ENCODE measurements around the gene SLIT3.
"Not testable (repeated sequence)": the region's sequence is repeated elsewhere in the genome, so short reads cannot be mapped to it uniquely, and the experiment has no call there.

Gene SLIT3

DNA sequence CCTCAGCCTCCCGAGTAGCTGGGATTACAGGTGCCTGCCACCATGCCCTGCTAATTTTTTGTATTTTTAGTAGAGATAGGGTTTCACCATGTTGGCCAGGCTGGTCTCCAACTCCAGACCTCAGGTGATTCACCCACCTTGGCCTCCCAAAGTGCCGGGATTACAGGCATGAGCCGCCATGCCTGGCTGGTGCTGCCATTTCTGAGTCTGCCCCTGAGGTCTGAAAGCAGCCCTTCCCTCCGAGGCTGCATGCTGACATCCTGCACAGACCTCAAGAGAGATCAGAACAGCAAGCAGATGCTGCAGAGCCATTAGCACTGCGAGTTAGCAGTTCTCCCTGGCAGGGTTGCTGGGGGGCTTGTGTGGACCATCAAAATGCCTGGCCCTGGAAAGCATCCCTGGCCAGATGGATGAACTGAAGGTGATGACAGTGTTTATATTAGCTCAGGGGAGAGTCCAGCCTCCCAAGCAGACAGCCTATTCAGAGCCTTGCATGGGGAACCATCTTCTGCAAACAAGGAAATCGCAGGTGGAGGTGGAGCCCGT, 545.3 kb downstream of the SLIT3 start:
- DNase-seq: no peak

GRCh38 chr5:168753691-168754254, 547.2 kb downstream of the SLIT3 start:
- no peak for DNase-seq

DNA sequence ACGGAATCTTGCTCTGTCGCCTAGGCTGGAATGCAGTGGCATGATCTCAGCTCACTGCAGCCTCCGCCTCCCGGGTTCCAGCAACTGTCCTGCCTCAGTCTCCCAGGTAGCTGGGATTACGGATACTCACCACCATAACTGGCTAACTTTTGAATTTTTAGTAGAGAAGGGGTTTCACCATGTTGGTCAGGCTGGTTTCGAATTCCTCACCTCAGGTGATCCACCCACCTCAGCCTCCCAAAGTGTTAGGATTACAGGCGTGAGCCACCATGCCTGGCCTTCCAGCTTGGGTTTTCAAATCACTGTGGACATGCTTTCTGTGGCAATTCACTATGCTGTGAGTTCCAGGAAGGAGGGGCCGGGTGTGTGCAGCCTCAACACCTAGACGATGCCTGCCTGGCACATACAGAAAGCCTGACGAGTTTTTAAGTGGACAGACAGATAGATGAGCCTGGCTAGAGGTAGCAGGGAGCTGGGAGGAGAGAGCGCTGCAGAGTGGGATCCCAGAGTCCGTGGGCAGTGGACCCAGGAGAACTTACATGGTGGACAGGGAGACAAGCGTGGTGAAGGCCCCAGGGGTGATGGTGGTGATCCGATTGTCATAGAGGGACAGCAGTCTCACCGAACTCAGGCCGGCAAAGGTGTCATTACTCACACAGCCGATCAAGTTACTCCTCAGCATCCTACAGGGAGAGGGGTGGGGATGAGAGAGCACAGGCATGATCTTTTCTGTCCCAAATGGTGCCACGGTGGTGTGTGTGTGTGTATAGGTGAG, 548.3 kb downstream of the SLIT3 start:
- DNase-seq: no peak

DNA sequence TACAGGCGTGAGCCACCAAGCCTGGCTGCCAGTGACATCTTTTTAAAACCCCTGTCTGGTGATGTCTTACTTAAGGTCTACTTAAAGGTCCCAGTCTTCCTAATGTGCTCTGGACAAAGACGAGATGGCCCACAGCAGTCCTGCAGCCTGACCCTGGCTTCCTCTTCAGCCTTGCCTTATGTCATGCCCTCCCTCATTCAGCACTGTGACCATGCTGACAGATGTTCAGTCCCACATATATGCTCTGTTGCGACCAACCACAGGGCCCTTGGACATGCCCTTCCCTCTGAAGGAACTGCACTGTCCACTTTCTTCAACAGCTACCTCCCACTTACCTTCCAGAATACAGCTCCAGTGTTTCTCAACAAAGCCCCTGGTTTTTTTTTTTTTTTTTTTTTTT, 548.9 kb downstream of the SLIT3 start:
- no peak for DNase-seq

- no peak for DNase-seq
Observed at GRCh38 chr5:168750926-168751325, 550.0 kb downstream of the SLIT3 start.

GRCh38 chr5:168749391-168750100, 551.4 kb downstream of the SLIT3 start:
- DNase-seq: no peak

- DNase-seq: peak; percentile 18
Observed at GRCh38 chr5:168747987-168748777, 552.8 kb downstream of the SLIT3 start.

- DNase-seq: no peak
Observed at GRCh38 chr5:168746893-168747640, 553.9 kb downstream of the SLIT3 start.

GRCh38 chr5:168746126-168746892, 554.6 kb downstream of the SLIT3 start:
- not testable (repeated sequence) for DNase-seq

DNA sequence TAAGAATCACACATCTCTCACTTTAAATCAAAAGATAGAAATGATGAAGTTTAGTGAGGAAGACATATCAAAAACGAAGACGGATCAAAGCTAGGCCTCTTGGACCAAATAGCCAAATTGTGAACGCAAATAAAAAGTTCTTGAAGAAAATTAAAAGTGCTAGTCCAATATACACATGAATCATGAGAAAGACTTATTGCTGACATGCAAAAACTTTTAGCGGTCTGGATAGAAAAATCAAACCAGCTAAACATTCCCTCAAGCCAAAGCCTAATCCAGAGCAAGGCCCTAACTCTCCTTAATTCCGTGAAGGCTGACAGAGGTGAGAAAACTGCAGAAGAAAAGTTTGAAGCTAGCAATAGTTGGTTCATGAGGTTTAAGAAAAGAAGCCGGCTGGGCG, 557.3 kb downstream of the SLIT3 start:
- no peak for DNase-seq

DNA sequence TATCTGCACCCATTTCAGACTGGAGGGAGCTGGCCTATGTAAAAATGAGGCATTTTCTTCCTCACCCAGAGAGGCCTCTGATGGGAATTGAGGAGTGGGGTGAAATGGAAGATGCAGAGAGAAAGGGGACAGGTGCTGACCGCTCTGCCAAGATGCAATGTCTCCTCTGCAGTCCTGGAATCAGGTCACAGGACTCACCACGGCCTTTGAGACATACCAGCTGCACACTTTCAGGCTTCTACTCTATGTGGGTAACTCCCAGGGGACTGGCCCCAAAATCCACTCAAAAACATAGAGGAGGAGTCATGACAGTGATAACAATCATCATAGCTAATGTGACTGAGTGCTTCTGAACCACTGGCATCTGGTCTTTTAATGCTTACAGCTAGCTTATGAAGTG, 558.6 kb downstream of the SLIT3 start:
- not testable (repeated sequence) for DNase-seq

DNA sequence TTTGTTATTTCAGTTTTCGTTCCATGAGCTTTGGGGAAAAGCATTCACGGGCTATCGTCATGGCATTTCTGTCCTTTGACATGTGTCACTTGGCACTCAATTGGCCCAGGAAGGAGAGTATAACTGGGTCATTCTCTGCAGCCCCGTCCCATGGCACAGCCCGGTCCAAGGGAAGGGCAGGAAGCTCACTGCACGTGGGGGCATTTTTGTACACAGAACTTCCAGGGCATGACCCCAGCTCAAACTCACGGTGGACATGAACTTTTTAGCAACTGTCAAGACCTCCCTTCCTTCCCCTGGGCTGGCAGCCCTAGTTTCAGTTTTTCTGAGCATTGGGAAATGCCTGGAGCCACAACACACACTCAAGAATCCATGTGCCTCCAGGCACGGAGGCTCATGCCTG, 560.1 kb downstream of the SLIT3 start:
- DNase-seq: no peak

- DNase-seq: no peak
Observed at GRCh38 chr5:168740092-168740800, 560.7 kb downstream of the SLIT3 start.

DNA sequence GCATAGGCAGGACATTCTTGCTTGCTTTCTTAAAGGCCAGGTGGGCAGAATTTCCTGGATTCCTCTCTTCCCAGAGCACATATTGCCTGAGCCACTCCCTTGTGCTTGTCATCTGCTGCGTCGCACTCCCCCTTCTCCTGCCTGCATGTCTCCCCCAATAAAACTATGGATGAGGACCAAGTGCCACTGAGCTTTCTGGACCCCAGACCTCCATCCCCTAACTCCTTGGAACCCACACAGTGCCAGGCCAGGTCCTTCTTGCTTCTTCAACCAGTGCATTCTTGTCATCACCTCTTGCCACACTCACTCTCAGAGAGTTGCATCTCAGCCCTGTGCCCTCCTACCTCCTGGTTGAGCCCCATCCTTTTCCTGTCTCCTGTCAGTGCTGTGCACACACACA, 563.9 kb downstream of the SLIT3 start:
- DNase-seq: no peak

DNA sequence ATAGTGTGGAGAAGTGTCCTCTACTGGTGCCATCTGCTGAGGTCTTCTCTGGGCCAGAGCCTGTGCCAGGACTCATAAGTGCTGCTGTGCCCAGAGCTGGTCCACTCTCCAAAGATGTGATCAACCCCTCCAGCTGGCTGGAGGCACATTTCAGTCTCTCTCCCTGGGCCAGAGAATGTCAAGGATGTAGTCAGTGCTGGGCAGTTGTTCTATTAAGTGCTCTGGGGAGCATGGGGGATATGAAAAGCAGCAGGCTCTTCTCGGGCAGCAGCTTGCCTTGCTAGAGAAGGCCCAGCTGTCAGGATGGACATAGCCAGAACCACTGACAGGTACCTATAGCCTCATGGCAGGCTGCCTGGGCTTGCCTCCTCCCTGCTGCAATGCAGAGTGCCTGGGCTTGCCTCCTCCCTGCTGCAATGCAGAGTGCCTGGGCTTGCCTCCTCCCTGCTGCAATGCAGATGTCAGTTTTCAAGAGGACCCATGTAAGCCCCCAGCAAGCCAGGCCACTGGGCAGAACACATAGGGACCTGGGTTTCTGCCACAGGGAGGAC, 564.6 kb downstream of the SLIT3 start:
- DNase-seq: no peak

DNA sequence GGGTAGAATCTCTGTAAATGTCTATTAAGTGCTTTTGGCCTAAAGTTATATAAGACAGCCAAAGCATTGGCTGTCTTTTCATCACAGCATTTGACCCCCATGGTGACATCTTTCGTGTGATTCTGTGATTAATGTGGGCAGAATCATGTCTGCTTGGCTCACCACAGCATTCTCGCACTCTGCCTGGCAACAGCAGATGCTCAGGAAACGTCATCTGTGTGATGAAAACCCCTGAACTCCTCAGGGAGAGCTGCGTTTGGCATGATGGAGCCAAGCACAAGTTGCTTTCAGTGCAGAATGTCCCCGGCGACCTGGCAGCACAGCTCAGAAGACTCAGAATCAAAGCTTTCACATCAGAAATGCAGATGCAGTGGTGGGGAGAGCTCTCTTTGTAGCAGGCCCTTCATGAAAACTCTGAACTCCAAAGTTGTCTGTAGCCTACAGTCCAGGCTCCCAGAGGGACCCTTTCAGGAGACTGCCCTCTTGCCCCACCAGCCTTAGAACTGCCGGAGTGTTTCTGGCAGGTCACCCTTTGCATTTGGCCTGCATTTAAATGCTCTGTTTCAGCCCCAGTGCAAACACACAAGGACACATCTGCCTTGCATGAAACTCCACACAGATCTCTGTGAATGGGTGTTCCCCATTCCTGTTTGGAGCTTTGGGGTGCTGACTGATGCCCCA, 566.2 kb downstream of the SLIT3 start:
- peak; percentile 60 for DNase-seq

GRCh38 chr5:168734119-168734518, 566.8 kb downstream of the SLIT3 start:
- DNase-seq: no peak

DNA sequence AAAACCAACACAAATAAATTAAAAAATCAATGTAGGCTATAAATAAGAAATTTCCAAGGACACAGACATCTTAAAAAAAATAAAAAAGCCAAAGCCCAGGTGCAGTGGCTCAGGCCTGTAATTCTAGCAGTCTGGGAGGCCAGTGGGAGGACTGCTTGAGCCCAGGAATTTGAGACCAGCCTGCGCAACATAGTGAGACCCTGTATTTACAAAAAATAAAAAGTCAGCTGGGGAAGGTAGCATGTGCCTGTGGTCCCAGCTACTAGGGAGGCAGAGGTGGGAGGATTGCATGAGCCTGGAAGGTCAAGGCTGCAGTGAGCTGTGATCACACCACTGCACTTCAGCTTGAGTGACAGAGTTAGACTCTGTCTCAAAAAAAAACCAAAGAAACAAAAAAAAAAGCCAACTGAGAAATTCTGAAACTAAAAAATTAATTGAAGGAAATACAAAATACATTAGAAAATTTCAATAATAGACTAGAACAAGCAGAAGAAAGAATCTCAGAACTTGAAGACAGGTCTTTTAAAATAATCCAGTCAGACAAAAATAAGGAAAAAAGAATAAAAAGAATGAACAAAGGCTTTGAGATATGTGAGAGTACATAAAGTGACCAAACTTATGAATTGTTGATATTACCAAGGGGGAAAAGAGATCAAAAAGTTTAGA, 572.3 kb downstream of the SLIT3 start:
- no peak for DNase-seq

GRCh38 chr5:168727547-168727946, 573.4 kb downstream of the SLIT3 start:
- no peak for DNase-seq
